Body of pancreas (tissue), 4 donors: ENCODE measurements around the gene GYPB. TPM values are rescaled to one million over a fixed set of nuclear protein-coding genes. Genes with fewer than 3 reads are reported as not detected.
"Not testable (repeated sequence)": the region's sequence is repeated elsewhere in the genome, so short reads cannot be mapped to it uniquely, and the experiment has no call there.

ENCODE experiments used
- ATAC-seq: fragments of 150-250 bp; one replicate; pipeline ENCODE4 v1.9.1; 2016
- DNase-seq, 4 donors: peaks; one replicate each; pipeline ENCODE4 v3.0.0-alpha.2; 2019
- H3K27ac ChIP-seq, 4 donors: fragments of 200-600 bp; sonication (generic); 1 replicate in 3 of 4; 2 replicates in 1 of 4; pipeline versions ENCODE4 v1.5.1 to v1.6.1; 2016 to 2019; ENCODE audit warnings: mild to moderate bottlenecking in 1 of 4, mixed read lengths in 1 of 4, moderate library complexity in 1 of 4
- H3K27me3 ChIP-seq, 2 donors: fragments of 200-600 bp; sonication (generic); one replicate each; pipeline ENCODE4 v1.6.0; 2016; ENCODE audit warnings: mild to moderate bottlenecking in 1 of 2
- H3K36me3 ChIP-seq, 2 donors: fragments of 200-600 bp; sonication (generic); replicated peaks in 1 of 2; 2 replicates each; pipeline ENCODE4 v1.5.1; 2016; ENCODE audit warnings: low read depth in 2 of 2; ENCODE audit not compliant: insufficient read depth in 1 of 2
- H3K4me1 ChIP-seq: fragments of 200-600 bp; sonication (generic); one replicate; pipeline ENCODE4 v1.6.0; 2016
- H3K4me3 ChIP-seq, 2 donors: fragments of 200-600 bp; sonication (generic); 1 replicate in 1 of 2; 2 replicates in 1 of 2; pipeline ENCODE4 v1.5.1; 2016 to 2019
- H3K9me3 ChIP-seq, 3 donors: fragments of 200-600 bp; sonication (generic); 1 replicate in 2 of 3; 2 replicates in 1 of 3; pipeline ENCODE4 v1.5.1; 2016
- WGBS, 2 donors: methylation state at CpG; one replicate each; pipeline ENCODE4 v1.1.5; 2017; 5-methylcytosine and 5-hydroxymethylcytosine counted together
- intact Hi-C: fragments of 100-400 bp; cut with DNase I; formaldehyde crosslinking; loops from one replicate; pipeline ENCODE4 v1.15.1; 2023
- total RNA-seq, 2 donors: library from RNA; depleted of rRNA; stranded (reverse); fragments of >200 nt; gene quantifications; one replicate each; pipeline ENCODE4 v1.1.0, GENCODE V29; 2016
- TF ChIP-seq, protein P1 (sequence below), 7 experiments: fragments of 450-650 bp in 4 of 7; fragments of 200-600 bp in 3 of 7; sonication (generic) in 3 of 7; IDR thresholded peaks; one replicate each; pipeline ENCODE4 v1.5.1; 2016 to 2019; ENCODE audit warnings: antibody characterized with exemption in 7 of 7

GYPB gene
- total RNA-seq, 2 donors from 2014 or later, result not detected

DNA sequence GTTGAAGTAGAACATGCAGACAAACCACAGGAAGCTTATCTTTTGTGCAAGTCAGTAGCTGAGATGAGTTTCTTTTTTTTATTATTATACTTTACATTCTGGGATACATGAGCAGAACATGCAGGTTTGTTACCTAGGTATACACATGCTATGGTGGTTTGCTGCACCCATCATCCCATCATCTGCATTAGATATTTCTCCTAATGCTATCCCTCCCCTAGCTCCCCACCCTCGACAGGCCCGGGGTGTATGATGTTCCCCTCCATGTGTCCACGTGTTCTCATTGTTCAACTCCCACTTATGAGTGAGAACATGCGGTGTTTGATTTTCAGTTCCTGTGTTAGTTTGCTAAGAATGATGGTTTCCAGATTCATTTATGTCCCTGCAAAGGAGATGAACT lies 11.5 kb upstream of the GYPB start:
- DNase-seq, H3K27ac ChIP-seq, ATAC-seq, H3K9me3 ChIP-seq, H3K4me3 ChIP-seq, H3K27me3 ChIP-seq, H3K36me3 ChIP-seq, H3K4me1 ChIP-seq, intact Hi-C loops: not testable (repeated sequence)
- WGBS, 2 donors, result 51 to 61% methylated on average over 4 of the region's 4 CpGs

DNA sequence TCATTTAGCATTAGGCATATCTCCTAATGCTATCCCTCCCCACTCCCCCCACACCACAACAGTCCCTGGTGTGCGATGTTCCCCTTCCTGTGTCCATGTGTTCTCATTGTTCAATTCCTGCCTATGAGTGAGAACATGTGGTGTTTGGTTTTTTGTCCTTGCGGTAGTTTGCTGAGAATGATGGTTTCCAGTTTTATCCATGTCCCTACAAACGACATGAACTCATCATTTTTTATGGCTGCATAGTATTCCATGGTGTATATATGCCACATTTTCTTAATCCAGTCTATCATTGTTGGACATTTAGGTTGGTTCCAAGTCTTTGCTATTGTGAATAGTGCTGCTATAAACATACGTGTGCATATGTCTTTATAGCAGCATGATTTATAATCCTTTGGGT lies 7.5 kb upstream of the GYPB start:
- 85 to 89% methylated on average over 3 to 4 of the region's 4 CpGs for WGBS, 2 donors
- intact Hi-C loops, H3K9me3 ChIP-seq: not testable (repeated sequence)

DNA sequence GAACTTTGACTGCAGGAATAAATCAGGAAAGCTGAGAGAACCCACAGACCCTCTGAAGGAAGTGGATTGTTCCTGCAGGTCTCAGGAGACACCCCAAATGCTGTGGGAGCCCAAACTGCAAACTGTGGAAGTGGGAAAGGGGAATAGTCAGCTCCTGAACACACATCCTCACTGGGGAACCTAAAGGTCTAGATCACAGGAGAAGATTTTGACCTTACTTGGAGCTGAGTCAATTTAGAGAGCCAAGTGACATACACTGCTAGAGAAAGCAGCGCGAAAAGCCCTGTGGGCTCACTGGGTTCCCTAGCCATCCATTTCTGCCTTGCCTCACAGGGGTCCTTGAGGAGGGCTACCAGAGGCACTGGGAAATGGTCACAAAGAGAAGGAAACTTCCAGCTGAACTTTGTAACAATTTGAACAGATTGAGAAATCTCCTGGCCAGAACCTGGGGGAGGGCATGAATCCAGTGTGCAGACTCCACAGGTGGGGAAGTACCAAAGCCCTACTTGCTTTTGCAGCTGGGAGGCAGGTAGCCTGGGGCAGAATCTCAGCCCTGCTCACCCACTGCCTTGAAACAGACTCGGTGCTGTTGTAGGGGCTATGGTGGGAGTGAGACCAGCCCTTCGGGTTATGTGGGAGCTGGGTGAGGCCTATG lies 5.3 kb upstream of the GYPB start:
- H3K27me3 ChIP-seq, H3K4me3 ChIP-seq, H3K4me1 ChIP-seq, intact Hi-C loops, DNase-seq, H3K27ac ChIP-seq, ATAC-seq, H3K9me3 ChIP-seq, H3K36me3 ChIP-seq: not testable (repeated sequence)
- WGBS, 2 donors, result 58 to 69% methylated on average over 4 of the region's 4 CpGs

More for the DNA sequence above, 7.5 kb upstream of the GYPB start:
- not testable (repeated sequence) for H3K4me1 ChIP-seq, H3K27me3 ChIP-seq, H3K4me3 ChIP-seq, ATAC-seq, H3K27ac ChIP-seq, DNase-seq, H3K36me3 ChIP-seq

DNA sequence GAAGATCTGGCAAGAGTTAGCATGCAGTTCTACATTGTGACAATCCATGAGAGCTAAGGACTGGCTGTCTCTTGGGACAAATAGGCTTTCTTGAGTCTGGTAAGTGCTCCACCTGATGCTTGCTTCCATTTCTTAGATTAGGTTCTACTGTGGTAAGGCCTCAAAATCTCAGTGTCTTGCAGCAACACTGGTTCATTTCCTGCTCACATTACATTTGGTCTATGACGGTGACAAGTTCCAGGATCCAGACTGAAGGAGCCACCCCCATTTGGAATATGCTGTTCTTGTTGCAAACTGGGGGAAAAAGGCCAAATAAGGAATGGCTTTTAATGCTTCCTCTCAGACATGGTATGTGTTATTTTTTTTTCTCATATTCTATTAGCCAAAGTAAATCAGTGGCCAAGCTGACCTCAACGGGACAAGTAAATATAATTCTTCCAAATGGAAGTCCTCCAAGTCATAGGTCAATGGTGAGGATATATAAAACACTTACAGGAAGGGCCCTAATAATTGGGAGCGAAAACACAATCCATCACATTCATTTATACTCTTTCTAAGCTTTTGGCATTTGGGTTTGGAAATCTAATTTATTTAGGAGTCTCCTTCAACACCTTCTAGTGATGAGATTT lies 3.7 kb upstream of the GYPB start:
- H3K27ac ChIP-seq, H3K27me3 ChIP-seq, DNase-seq, H3K4me3 ChIP-seq, H3K36me3 ChIP-seq, intact Hi-C loops, ATAC-seq, H3K9me3 ChIP-seq, H3K4me1 ChIP-seq: not testable (repeated sequence)
- WGBS, 2 donors, result 51 to 53% methylated on average over 3 of the region's 3 CpGs

DNA sequence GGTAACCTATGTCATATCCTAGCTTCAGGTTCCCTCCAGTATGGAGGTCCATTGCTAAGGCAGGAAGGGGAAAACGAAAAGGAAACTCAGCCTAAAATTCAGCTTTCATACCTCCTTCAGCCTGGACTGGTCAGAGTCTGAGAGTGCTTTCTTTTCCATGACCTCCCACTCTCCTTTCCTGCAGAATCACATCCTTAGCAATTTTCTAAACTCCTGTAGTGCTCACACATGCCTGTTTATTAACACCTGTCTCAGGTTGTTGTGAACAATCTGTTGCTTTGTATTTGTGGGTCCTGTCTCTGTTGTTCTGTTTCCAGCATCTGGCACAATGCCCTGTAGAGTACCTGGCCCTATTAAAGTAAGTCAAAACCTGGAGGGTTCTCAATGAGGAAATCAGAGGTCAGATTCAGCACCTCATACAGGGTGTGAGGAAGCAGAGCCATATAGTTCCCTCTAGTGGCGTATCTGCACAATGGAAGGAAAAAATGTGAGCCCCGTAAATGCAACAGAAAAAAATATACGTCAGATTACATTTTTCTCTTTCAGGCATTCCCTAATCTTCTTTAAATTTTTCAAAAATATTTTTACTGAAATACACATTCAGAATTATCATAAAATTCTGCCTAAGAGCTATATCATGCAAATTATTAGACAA lies 2.3 kb upstream of the GYPB start:
- H3K27ac ChIP-seq, intact Hi-C loops, H3K4me1 ChIP-seq, H3K4me3 ChIP-seq, H3K9me3 ChIP-seq, H3K27me3 ChIP-seq, H3K36me3 ChIP-seq: not testable (repeated sequence)
- 28 to 29% methylated on average over 4 of the region's 4 CpGs for WGBS, 2 donors
- TF ChIP-seq, protein P1, sequence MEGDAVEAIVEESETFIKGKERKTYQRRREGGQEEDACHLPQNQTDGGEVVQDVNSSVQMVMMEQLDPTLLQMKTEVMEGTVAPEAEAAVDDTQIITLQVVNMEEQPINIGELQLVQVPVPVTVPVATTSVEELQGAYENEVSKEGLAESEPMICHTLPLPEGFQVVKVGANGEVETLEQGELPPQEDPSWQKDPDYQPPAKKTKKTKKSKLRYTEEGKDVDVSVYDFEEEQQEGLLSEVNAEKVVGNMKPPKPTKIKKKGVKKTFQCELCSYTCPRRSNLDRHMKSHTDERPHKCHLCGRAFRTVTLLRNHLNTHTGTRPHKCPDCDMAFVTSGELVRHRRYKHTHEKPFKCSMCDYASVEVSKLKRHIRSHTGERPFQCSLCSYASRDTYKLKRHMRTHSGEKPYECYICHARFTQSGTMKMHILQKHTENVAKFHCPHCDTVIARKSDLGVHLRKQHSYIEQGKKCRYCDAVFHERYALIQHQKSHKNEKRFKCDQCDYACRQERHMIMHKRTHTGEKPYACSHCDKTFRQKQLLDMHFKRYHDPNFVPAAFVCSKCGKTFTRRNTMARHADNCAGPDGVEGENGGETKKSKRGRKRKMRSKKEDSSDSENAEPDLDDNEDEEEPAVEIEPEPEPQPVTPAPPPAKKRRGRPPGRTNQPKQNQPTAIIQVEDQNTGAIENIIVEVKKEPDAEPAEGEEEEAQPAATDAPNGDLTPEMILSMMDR (IDR thresholded peaks at IDR 0.05), result peak; percentile 11 to 54 (median 43)
- ATAC-seq (peak; percentile 56), DNase-seq (peak in 2 of 4 donors; percentile 5 to 7)

DNA sequence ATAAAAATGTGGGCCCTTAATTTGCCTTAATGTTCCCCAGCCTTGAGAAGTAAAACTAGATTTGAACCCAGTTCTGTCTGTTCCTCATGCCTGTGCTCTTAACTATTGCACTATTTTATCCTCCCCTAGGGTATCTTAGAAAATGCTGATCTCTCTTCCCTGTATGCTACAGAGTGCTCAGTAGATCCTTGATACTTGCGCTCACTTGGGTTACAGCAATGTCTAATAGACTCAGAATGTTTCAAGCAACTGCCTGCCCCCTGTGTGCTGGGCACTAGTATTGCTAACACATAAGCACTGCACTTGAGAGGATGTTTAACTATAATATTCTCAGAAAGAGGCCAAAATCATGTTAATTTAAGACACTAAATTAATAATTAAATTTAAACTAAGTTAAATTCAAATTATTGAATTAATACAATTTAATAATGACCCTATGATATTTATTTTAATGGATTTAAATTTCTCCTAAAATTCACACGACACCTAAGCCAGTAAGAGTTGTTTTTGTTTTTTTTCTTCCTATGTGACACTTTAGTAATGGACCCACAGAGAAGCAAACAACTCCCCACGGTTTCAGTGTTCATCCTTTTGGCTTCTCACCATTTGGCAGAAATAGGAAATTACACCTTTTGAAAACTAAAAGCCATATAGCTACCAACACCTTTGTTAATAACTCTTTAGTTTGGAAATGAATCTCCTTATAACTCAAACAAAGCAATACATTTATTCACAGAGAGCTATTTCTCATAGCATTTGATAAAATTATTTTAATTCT lies 768 bp downstream of the GYPB start:
- WGBS, 2 donors, result 59 to 67% methylated on average over 3 of the region's 3 CpGs

DNA sequence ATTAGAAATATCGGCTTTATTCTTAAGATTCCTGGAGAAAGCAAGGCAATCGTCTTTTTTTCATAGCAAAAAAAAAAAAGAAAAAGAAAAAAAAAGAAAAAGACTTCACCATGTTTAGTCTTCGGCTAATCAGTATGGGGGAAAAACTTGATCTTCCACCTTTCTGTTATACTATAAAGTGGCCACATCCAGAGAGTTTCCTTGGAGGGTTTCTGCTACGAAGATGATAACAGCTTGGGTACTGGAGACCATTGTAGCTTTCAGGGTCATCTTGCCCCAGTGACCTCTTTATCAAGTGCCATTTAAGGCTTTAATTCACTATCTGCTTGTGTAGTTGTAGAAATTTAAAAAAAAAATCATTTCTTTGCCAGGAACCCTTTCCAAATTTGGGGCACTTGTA lies 1.9 kb downstream of the GYPB start:
- H3K4me1 ChIP-seq, H3K4me3 ChIP-seq, DNase-seq, intact Hi-C loops, H3K9me3 ChIP-seq, H3K27ac ChIP-seq, ATAC-seq, H3K36me3 ChIP-seq, H3K27me3 ChIP-seq: not testable (repeated sequence)
- WGBS, 2 donors, result 60 to 68% methylated on average over 4 of the region's 4 CpGs

More for the DNA sequence above, 768 bp downstream of the GYPB start:
- H3K36me3 ChIP-seq, intact Hi-C loops, H3K9me3 ChIP-seq, H3K27ac ChIP-seq, DNase-seq, H3K27me3 ChIP-seq, H3K4me3 ChIP-seq, H3K4me1 ChIP-seq, ATAC-seq: not testable (repeated sequence)

DNA sequence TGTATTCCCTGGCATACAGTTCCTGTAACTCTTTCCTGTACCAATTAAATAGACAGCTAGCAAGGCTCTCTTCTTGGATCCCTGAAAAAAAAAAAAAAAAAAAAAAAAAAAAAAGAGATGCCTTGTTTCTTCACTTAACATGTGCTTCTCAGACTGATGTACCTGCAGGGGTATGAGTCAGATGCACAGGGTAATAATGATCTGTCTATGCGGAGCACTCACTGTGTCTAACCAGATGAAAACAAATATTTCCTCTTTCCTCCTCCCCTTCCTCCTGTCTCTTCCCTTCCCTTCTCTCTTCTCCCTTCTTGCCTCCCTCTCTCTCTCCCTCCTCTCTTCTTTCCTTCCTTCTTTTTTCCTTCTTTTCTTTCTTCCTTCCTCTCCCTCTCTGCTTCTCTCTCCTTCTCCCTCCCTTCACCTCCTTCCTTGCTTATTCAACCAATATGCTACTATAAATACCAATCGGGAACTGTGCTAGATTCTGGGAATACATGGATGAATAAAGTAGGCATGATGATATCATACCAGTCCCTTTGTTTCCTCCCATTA lies 3.0 kb downstream of the GYPB start:
- H3K4me3 ChIP-seq, ATAC-seq, DNase-seq, H3K27me3 ChIP-seq, H3K36me3 ChIP-seq, H3K9me3 ChIP-seq, intact Hi-C loops, H3K4me1 ChIP-seq, H3K27ac ChIP-seq: not testable (repeated sequence)
- 59 to 83% methylated on average over 2 of the region's 2 CpGs for WGBS, 2 donors
